GM19395 (cell line): ENCODE results near the gene SARS2.
"Not testable (repeated sequence)": the region's sequence is repeated elsewhere in the genome, so short reads cannot be mapped to it uniquely, and the experiment has no call there.

Source experiments
- ATAC-seq: cut with Tn5 transposase; IDR thresholded peaks from one replicate; pipeline ENCODE4 v1.9.1; 2021; ENCODE audit warnings: mild to moderate bottlenecking, moderate library complexity; ENCODE audit not compliant: unreplicated experiment

Gene SARS2

GRCh38 chr19:38929929-38930775, at the start of gene SARS2:
Gene SARS2 (minus strand): TSS chr19:38930763. CDS start chr19:38930736, 27 bp downstream.
- peak; percentile 62 for ATAC-seq

GRCh38 chr19:38979812-38980211, 49.2 kb upstream of the SARS2 start:
- ATAC-seq, result no peak

GRCh38 chr19:38978326-38978689, 47.7 kb upstream of the SARS2 start:
- ATAC-seq, result no peak

- ATAC-seq, result peak; percentile 85
These were observed 47.1 kb upstream of the SARS2 start for GRCh38 chr19:38977445-38978325.

GRCh38 chr19:38975861-38976271, 45.3 kb upstream of the SARS2 start:
- ATAC-seq, result no peak

GRCh38 chr19:38975214-38975860, 44.8 kb upstream of the SARS2 start, which contains the start of gene FBXO17:
Gene FBXO17 (minus strand): TSS chr19:38975742. CDS start chr19:38950319, 25,423 bp downstream.
- no peak for ATAC-seq

- no peak for ATAC-seq
These were observed 44.2 kb upstream of the SARS2 start for GRCh38 chr19:38974624-38975213.

- no peak for ATAC-seq
These were observed 41.1 kb upstream of the SARS2 start for GRCh38 chr19:38971672-38972071.

- ATAC-seq, result no peak
These were observed 40.3 kb upstream of the SARS2 start for GRCh38 chr19:38970664-38971532.

- not testable (repeated sequence) for ATAC-seq
These were observed 35.6 kb upstream of the SARS2 start for GRCh38 chr19:38966149-38966548.

GRCh38 chr19:38964738-38965137, 34.2 kb upstream of the SARS2 start:
- ATAC-seq, result no peak

- no peak for ATAC-seq
These were observed 29.1 kb upstream of the SARS2 start for GRCh38 chr19:38959618-38960017.

GRCh38 chr19:38958301-38958700, 27.7 kb upstream of the SARS2 start:
- ATAC-seq, result no peak

GRCh38 chr19:38956264-38956663, 25.7 kb upstream of the SARS2 start:
- ATAC-seq, result no peak

GRCh38 chr19:38953677-38954076, 23.1 kb upstream of the SARS2 start:
- ATAC-seq, result no peak

- no peak for ATAC-seq
These were observed 22.0 kb upstream of the SARS2 start for GRCh38 chr19:38952395-38953165.

GRCh38 chr19:38951187-38951586, 20.6 kb upstream of the SARS2 start:
- ATAC-seq, result no peak

- ATAC-seq, result peak; percentile 69
These were observed 19.2 kb upstream of the SARS2 start for GRCh38 chr19:38949580-38950367.
